HepG2 (cell line): ENCODE data around the gene ZNF248.

Experiments used
- BHLHE40 ChIP-seq: IDR thresholded peaks from 2 replicates; pipeline ENCODE4 v1.6.1; 2011; ENCODE audit warnings: low read length, improper control_type of control experiment
- CBX5 ChIP-seq: sonication (generic); formaldehyde crosslinking; IDR thresholded peaks from 2 replicates; pipeline ENCODE4 v1.4.0; 2020; ENCODE audit warnings: missing genetic modification reagents, borderline replicate concordance
- MTF1 ChIP-seq: sonication (generic); formaldehyde crosslinking; IDR thresholded peaks from 2 replicates; pipeline ENCODE4 v1.5.0; 2020; ENCODE audit warnings: missing genetic modification reagents
- NFE2L2 ChIP-seq: fragments of 150-350 bp; IDR thresholded peaks from 2 replicates; pipeline ENCODE4 v1.6.1; 2014; ENCODE audit warnings: low read length
- NR3C1 ChIP-seq: sonication (generic); formaldehyde crosslinking; IDR thresholded peaks from 2 replicates; pipeline ENCODE4 v1.4.0; 2020; ENCODE audit warnings: missing genetic modification reagents
- RAD51 ChIP-seq: fragments of 450-650 bp; IDR thresholded peaks from 2 replicates; pipeline ENCODE4 v1.6.1; 2016; ENCODE audit warnings: borderline replicate concordance
- TSC22D2 ChIP-seq: sonication (generic); formaldehyde crosslinking; IDR thresholded peaks from 2 replicates; pipeline ENCODE4 v1.5.1; 2020; ENCODE audit warnings: missing genetic modification reagents, mild to moderate bottlenecking, borderline replicate concordance
- ZNF253 ChIP-seq: sonication (generic); formaldehyde crosslinking; IDR thresholded peaks from 2 replicates; pipeline ENCODE4 v1.8.0; 2022; ENCODE audit warnings: mild to moderate bottlenecking, missing genetic modification reagents, borderline replicate concordance
- TF ChIP-seq, protein P1 (sequence below): sonication (generic); formaldehyde crosslinking; IDR thresholded peaks from 2 replicates; pipeline ENCODE4 v1.5.0; 2020; ENCODE audit warnings: mild to moderate bottlenecking, missing genetic modification reagents, moderate library complexity
- TF ChIP-seq, protein P2 (sequence below): sonication (generic); formaldehyde crosslinking; IDR thresholded peaks from 2 replicates; pipeline ENCODE4 v1.5.0; 2020; ENCODE audit warnings: mild to moderate bottlenecking, missing genetic modification reagents, borderline replicate concordance
- TF ChIP-seq, protein P3 (sequence below): sonication (generic); formaldehyde crosslinking; IDR thresholded peaks from 2 replicates; pipeline ENCODE4 v1.5.1; 2020; ENCODE audit warnings: missing genetic modification reagents, mild to moderate bottlenecking, borderline replicate concordance

DNA sequence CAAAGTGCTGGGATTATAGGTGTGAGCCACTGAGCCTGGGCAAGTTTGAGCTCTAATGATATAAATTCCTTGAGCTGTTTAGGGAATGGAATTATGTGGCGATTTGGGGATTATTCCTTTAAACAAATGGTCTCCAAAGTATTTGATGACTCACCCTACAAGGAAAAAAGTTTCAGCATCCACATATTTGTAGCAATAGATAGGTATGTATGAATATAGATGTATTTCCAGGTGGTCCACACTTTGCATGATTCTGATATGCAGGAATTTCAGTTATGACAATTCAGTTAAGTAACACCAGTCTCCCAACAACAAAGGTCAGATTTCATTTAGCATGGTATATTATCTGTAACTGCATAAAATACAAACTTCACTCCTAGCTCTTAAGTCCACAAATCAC, 92.2 kb downstream of the ZNF248 start:
- TF ChIP-seq BHLHE40 (no peak), ZNF253 (no peak), RAD51 (no peak), CBX5 (CRISPR knock-in tag) (no peak), TSC22D2 (CRISPR knock-in tag) (no peak), NR3C1 (CRISPR knock-in tag) (no peak), MTF1 (CRISPR knock-in tag) (no peak), NFE2L2 (no peak)
- TF ChIP-seq, protein P1, sequence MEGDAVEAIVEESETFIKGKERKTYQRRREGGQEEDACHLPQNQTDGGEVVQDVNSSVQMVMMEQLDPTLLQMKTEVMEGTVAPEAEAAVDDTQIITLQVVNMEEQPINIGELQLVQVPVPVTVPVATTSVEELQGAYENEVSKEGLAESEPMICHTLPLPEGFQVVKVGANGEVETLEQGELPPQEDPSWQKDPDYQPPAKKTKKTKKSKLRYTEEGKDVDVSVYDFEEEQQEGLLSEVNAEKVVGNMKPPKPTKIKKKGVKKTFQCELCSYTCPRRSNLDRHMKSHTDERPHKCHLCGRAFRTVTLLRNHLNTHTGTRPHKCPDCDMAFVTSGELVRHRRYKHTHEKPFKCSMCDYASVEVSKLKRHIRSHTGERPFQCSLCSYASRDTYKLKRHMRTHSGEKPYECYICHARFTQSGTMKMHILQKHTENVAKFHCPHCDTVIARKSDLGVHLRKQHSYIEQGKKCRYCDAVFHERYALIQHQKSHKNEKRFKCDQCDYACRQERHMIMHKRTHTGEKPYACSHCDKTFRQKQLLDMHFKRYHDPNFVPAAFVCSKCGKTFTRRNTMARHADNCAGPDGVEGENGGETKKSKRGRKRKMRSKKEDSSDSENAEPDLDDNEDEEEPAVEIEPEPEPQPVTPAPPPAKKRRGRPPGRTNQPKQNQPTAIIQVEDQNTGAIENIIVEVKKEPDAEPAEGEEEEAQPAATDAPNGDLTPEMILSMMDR (CRISPR knock-in tag), result no peak
- TF ChIP-seq, protein P2, sequence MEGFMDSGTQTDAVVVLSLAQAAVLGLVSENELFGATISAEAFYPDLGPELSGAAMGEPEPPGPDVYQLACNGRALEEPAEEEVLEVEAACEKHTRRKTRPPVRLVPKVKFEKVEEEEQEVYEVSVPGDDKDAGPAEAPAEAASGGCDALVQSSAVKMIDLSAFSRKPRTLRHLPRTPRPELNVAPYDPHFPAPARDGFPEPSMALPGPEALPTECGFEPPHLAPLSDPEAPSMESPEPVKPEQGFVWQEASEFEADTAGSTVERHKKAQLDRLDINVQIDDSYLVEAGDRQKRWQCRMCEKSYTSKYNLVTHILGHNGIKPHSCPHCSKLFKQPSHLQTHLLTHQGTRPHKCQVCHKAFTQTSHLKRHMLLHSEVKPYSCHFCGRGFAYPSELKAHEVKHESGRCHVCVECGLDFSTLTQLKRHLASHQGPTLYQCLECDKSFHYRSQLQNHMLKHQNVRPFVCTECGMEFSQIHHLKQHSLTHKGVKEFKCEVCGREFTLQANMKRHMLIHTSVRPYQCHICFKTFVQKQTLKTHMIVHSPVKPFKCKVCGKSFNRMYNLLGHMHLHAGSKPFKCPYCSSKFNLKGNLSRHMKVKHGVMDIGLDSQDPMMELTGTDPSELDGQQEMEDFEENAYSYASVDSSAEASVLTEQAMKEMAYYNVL, result no peak
- TF ChIP-seq, protein P3, sequence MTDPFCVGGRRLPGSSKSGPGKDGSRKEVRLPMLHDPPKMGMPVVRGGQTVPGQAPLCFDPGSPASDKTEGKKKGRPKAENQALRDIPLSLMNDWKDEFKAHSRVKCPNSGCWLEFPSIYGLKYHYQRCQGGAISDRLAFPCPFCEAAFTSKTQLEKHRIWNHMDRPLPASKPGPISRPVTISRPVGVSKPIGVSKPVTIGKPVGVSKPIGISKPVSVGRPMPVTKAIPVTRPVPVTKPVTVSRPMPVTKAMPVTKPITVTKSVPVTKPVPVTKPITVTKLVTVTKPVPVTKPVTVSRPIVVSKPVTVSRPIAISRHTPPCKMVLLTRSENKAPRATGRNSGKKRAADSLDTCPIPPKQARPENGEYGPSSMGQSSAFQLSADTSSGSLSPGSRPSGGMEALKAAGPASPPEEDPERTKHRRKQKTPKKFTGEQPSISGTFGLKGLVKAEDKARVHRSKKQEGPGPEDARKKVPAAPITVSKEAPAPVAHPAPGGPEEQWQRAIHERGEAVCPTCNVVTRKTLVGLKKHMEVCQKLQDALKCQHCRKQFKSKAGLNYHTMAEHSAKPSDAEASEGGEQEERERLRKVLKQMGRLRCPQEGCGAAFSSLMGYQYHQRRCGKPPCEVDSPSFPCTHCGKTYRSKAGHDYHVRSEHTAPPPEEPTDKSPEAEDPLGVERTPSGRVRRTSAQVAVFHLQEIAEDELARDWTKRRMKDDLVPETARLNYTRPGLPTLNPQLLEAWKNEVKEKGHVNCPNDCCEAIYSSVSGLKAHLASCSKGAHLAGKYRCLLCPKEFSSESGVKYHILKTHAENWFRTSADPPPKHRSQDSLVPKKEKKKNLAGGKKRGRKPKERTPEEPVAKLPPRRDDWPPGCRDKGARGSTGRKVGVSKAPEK (CRISPR knock-in tag), result no peak
